Stimulated activated CD4-positive, alpha-beta T cell treated with anti-CD3 and anti-CD28 coated beads, TNF-alpha, amount 100 ng/mL, for 48 hours (primary cell): ENCODE measurements around the gene TMPRSS15.

Source experiments
- DNase-seq, 3 donors: peaks; one replicate each; pipeline ENCODE4 v3.0.0-alpha.2; 2020; ENCODE audit warnings: low read depth in 3 of 3

TMPRSS15 gene

GRCh38 chr21:18244671-18245463 lies 158.7 kb downstream of the TMPRSS15 start, which contains the start of gene CHODL:
TSS of gene CHODL (plus strand) at chr21:18244833. CDS start at chr21:18245224, 391 bp downstream.
- DNase-seq = no peak

DNA sequence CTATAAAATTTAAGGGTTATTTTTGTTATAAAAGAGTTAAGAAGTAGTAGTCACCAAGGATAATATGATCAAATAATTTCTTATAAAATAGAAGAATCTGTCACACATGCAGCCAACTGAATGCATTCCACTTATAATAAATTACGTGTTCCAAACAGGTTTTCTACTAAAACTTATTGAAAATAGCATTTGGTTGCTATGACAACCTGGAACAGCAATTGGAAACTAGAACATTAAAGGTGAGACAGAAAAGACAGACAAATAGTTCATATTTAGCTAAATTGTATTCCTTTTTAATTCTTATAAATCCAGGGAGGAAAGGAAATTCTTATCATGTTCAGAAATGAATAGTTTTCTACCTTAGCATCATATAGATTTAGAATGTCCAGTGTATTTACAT lies 168.0 kb downstream of the TMPRSS15 start:
- DNase-seq = no peak

DNA sequence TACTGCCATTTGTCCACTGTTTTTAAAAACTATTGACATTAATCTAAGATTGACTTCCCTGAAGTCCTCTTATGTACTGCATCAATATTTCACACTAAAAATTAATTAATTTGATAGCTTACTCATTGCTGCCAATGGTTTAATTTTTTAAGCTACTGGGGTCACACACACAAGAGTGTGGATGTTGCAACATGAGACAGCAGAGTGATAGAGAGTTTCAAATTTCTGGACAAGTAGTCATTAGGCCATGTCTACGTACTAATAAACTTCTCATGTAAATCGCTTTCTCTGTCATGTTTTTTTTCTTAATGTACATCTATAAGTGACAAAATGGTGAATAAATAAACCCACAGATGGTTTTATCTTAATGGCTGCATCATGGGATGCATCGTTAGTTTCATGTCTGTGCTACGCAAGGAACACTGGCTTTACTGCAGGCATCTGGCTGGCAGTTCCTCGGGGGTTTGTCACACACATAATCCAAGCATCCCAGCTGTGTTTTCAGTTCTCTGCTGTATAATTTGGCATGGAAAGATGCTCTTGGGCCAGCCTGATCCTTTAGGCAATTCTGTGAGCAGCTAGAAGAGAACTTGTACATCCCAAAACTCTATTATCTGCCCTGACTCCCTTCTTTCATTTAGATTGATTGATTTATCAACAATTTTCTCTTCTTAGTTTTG lies 175.4 kb downstream of the TMPRSS15 start:
- no peak for DNase-seq

GRCh38 chr21:18222346-18222745 lies 181.2 kb downstream of the TMPRSS15 start:
- DNase-seq = no peak

- DNase-seq = no peak
Measured at GRCh38 chr21:18220498-18220897, 183.1 kb downstream of the TMPRSS15 start.
